IPS-20b (cell line): ENCODE results near the gene SIGLEC8.
"Not testable (repeated sequence)": the region's sequence is repeated elsewhere in the genome, so short reads cannot be mapped to it uniquely, and the experiment has no call there.

Experiments used
- H3K27ac ChIP-seq: one replicate; pipeline ENCODE4 v1.5.1; 2013; ENCODE audit warnings: low read length
- H3K27me3 ChIP-seq: 2 replicates; pipeline ENCODE4 v1.6.1; 2013; ENCODE audit warnings: mild to moderate bottlenecking, low read length, inconsistent platforms; ENCODE audit not compliant: insufficient read depth
- H3K36me3 ChIP-seq: 2 replicates; pipeline ENCODE4 v1.6.1; 2013; ENCODE audit warnings: low read depth, mild to moderate bottlenecking, inconsistent platforms, low read length, moderate library complexity; ENCODE audit not compliant: insufficient read depth
- H3K4me1 ChIP-seq: 2 replicates; pipeline ENCODE4 v1.6.1; 2013; ENCODE audit warnings: mild to moderate bottlenecking, control low read depth, inconsistent platforms, low read length, moderate library complexity; ENCODE audit not compliant: insufficient read depth
- H3K4me3 ChIP-seq: 2 replicates; pipeline ENCODE4 v1.5.1; 2013; ENCODE audit warnings: mild to moderate bottlenecking, low read length, inconsistent platforms
- H3K9ac ChIP-seq: 2 replicates; pipeline ENCODE4 v1.6.1; 2013; ENCODE audit warnings: low read depth, mild to moderate bottlenecking, inconsistent platforms, low read length, moderate library complexity
- H3K9me3 ChIP-seq: 2 replicates; pipeline ENCODE4 v1.6.1; 2013; ENCODE audit warnings: mild to moderate bottlenecking, low read depth, low read length, inconsistent platforms; ENCODE audit not compliant: insufficient read depth

SIGLEC8 gene

GRCh38 chr19:51458051-51458645, at the start of gene SIGLEC8:
Gene SIGLEC8, minus strand, starts transcription at chr19:51458454. Its CDS starts 67 bp downstream, at chr19:51458387.
- no peaks in the 10 kb centered on the region for H3K4me1 ChIP-seq
- peaks cover 4% of the 10 kb centered on the region for H3K27me3 ChIP-seq
- no peaks in the 10 kb centered on the region for H3K9me3 ChIP-seq
- H3K9ac ChIP-seq, result no peak within 1 kb of the TSS
- H3K4me3 ChIP-seq, result no peak within 1 kb of the TSS
- no peak within 1 kb of the TSS for H3K27ac ChIP-seq
- H3K36me3 ChIP-seq, result no peaks in the 10 kb centered on the region

DNA sequence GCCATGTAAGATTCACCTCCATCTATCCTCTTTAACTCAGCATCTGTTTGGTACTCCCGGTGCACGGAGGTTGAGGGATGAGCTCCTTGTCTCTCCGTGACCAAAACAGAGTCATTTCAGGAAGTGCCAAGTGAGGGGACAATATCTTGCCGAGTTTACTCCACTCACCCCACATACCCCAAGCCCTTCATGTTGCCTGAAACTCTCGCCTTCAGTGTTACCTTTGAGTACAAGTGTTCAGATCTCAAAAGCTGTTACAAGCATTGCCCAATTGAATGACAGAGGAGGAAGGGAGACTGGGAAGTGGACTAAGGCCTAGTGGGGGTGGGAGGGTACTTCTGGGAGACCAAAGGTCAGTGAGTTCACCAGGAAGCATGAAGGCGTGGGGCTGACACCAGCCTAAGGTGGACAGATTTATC, 49.4 kb upstream of the SIGLEC8 start:
- Histone ChIP-seq H3K27ac (no peak overlapping the region), H3K9me3 (peaks cover 41% of the 10 kb centered on the region), H3K4me3 (no peak overlapping the region), H3K4me1 (no peaks in the 10 kb centered on the region), H3K36me3 (no peaks in the 10 kb centered on the region), H3K9ac (no peak overlapping the region), H3K27me3 (0 out of 2 replicates have a peak, but pooled peaks cover 6% of the 10 kb centered on the region)

DNA sequence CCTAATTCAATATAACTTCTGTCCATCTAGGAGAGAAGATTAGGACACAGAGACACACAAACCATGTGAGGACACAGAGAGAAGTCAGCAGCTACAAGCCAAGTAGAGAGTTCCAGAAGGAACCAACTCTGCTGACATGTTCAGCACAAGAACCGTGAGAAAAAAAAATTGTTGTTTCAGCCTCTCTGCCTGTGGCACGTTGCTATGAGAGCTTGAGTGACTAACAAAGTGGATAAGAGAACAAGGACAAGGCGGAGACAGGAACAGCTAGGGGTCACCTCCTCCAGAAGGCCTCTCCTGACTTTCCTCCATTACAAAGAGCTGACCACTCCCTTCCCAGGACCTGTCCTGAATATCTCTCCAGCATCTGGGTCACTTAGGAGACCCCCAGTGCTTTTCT, 48.9 kb upstream of the SIGLEC8 start:
- Histone ChIP-seq H3K9ac (no peak overlapping the region), H3K4me3 (no peak overlapping the region), H3K4me1 (no peaks in the 10 kb centered on the region), H3K9me3 (peaks cover 45% of the 10 kb centered on the region), H3K27me3 (0 out of 2 replicates have a peak, but pooled peaks cover 1% of the 10 kb centered on the region), H3K27ac (no peak overlapping the region), H3K36me3 (no peaks in the 10 kb centered on the region)

GRCh38 chr19:51505904-51506303, 47.6 kb upstream of the SIGLEC8 start:
- no peak overlapping the region for H3K9ac ChIP-seq
- H3K36me3 ChIP-seq, result no peaks in the 10 kb centered on the region
- H3K9me3 ChIP-seq, result peaks cover 48% of the 10 kb centered on the region
- no peaks in the 10 kb centered on the region for H3K27me3 ChIP-seq
- H3K4me3 ChIP-seq, result no peak overlapping the region
- H3K27ac ChIP-seq, result no peak overlapping the region
- H3K4me1 ChIP-seq, result no peaks in the 10 kb centered on the region

GRCh38 chr19:51503896-51504295, 45.6 kb upstream of the SIGLEC8 start:
- Histone ChIP-seq H3K36me3 (no peaks in the 10 kb centered on the region), H3K4me1 (no peaks in the 10 kb centered on the region), H3K4me3 (no peak overlapping the region), H3K27me3 (no peaks in the 10 kb centered on the region), H3K27ac (no peak overlapping the region), H3K9me3 (peaks cover 57% of the 10 kb centered on the region), H3K9ac (no peak overlapping the region)

- Histone ChIP-seq H3K9ac (no peak overlapping the region), H3K27me3 (no peaks in the 10 kb centered on the region), H3K4me1 (no peaks in the 10 kb centered on the region), H3K27ac (no peak overlapping the region), H3K36me3 (no peaks in the 10 kb centered on the region), H3K4me3 (no peak overlapping the region), H3K9me3 (peaks cover 60% of the 10 kb centered on the region)
Observed at GRCh38 chr19:51503286-51503817, 45.1 kb upstream of the SIGLEC8 start.

GRCh38 chr19:51501594-51502263, 43.5 kb upstream of the SIGLEC8 start, which contains the start of gene SIGLEC12:
Gene SIGLEC12, minus strand, starts transcription at chr19:51501800. Its CDS starts 67 bp downstream, at chr19:51501733.
- H3K27me3 ChIP-seq, result no peaks in the 10 kb centered on the region; the same call in 1 of the 2 replicates
- H3K9ac ChIP-seq, result no peak within 1 kb of the TSS
- peaks cover 68% of the 10 kb centered on the region for H3K9me3 ChIP-seq
- H3K4me3 ChIP-seq, result no peak within 1 kb of the TSS
- no peak within 1 kb of the TSS for H3K27ac ChIP-seq
- H3K4me1 ChIP-seq, result no peaks in the 10 kb centered on the region
- H3K36me3 ChIP-seq, result no peaks in the 10 kb centered on the region

DNA sequence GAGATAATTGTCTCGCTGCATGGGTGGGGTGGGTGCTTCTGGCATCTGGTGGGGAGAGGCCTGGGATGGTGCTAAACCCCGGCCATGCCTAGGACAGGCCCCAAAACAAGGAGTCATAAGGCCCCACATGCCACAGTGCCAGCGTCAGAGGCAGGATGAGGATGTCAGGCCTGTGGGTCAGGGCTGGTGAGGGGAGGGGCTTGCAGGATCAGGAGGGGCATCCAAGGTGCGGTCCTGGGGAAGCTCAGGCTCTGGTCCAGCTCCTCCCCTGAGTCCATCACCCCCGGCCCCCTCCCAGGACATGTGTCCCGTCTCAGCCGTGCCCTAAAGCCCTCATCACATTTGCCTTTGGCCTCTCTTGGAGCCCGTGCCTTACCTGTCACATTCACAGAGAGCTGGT, 42.7 kb upstream of the SIGLEC8 start:
- not testable (repeated sequence) for H3K36me3 ChIP-seq, H3K27me3 ChIP-seq, H3K4me3 ChIP-seq, H3K4me1 ChIP-seq, H3K27ac ChIP-seq, H3K9ac ChIP-seq
- peaks cover 72% of the 10 kb centered on the region for H3K9me3 ChIP-seq

DNA sequence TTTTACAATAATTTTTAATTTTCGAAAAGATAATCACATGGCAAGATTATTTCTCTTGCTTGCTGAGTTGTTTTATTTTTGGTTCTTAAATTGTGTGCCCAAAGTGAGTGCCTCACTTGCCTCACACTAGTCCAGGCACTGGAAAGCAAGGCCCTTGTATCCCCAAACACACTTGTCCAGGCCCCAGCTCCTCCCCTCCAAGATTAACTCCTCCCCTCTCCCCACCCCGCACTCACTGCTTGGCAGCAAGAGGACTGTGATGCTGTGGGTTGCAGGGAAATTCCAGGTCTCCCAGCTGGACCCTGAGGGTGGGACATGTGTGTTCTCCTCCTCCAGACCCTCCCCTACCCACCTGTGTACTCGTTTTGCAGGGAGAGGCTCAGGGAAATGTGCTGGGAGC, 39.4 kb upstream of the SIGLEC8 start:
- H3K4me1 ChIP-seq, result no peaks in the 10 kb centered on the region
- H3K4me3 ChIP-seq, result no peak overlapping the region
- H3K27me3 ChIP-seq, result no peaks in the 10 kb centered on the region; the same call in 1 of the 2 replicates
- H3K9ac ChIP-seq, result no peak overlapping the region
- H3K9me3 ChIP-seq, result peaks cover 75% of the 10 kb centered on the region
- no peaks in the 10 kb centered on the region for H3K36me3 ChIP-seq
- no peak overlapping the region for H3K27ac ChIP-seq

- Histone ChIP-seq H3K4me3 (no peak overlapping the region), H3K27ac (no peak overlapping the region), H3K36me3 (no peaks in the 10 kb centered on the region), H3K9me3 (peaks cover 78% of the 10 kb centered on the region), H3K4me1 (no peaks in the 10 kb centered on the region), H3K9ac (no peak overlapping the region), H3K27me3 (no peaks in the 10 kb centered on the region; the same call in 1 of the 2 replicates)
Observed at GRCh38 chr19:51493776-51494175, 35.5 kb upstream of the SIGLEC8 start.

DNA sequence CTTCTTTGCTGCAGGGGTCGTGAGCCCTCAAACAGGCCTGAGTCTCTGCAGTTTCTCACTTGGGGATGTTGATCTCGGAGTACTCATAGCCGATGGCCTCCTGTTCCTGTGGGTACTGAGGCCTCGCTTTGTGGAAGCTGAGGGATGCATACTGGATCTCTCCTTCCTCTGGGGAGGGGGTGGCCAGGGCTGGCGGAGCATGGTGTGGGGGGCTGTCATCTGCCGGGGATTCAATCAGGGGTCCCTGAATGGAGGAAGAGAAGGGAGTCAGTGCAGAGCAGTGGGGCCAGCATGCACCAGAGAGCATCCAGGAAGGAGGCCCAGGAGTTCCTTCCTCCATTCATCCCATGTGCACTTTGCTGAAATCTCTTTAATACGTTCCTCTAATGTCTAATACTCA, 33.3 kb upstream of the SIGLEC8 start:
- Histone ChIP-seq H3K27me3 (no peaks in the 10 kb centered on the region), H3K4me1 (no peaks in the 10 kb centered on the region), H3K4me3 (no peak overlapping the region), H3K27ac (no peak overlapping the region), H3K9me3 (peaks cover 68% of the 10 kb centered on the region), H3K9ac (no peak overlapping the region), H3K36me3 (no peaks in the 10 kb centered on the region)

GRCh38 chr19:51490676-51491075, 32.4 kb upstream of the SIGLEC8 start:
- H3K4me3 ChIP-seq, result no peak overlapping the region

More at GRCh38 chr19:51490676-51491075, 32.4 kb upstream of the SIGLEC8 start:
- Histone ChIP-seq H3K4me1 (no peaks in the 10 kb centered on the region), H3K9ac (no peak overlapping the region), H3K9me3 (peaks cover 70% of the 10 kb centered on the region), H3K36me3 (no peaks in the 10 kb centered on the region), H3K27ac (no peak overlapping the region), H3K27me3 (no peaks in the 10 kb centered on the region)
